GM12878 (cell line): ENCODE data around the gene ARHGAP15. TPM values are rescaled to one million over a fixed set of nuclear protein-coding genes. Genes with fewer than 3 reads are reported as not detected.

Experiments
- ATAC-seq: fragments of 200-7000 bp; cut with Tn5 transposase; 3 replicates; pipeline ENCODE4 v1.9.1; 2020; ENCODE audit warnings: mild to moderate bottlenecking, moderate library complexity
- BruUV-seq: library from RNA; stranded (reverse); fragments of 400-500 nt; replicated peaks from 2 replicates; lab custom pipeline; 2021; lab: Mats Ljungman, UMichigan
- CTCF ChIA-PET: fragments of 300-600 bp; sonication (Branson Sonifier 250); formaldehyde crosslinking; extraction: SDS; loops from one replicate; lab custom pipeline; 2021; ENCODE audit warnings: inconsistent platforms; lab: Yijun Ruan, JAX
- POLR2A ChIA-PET: fragments of 350-600 bp; formaldehyde crosslinking; extraction: SDS; loops from one replicate; lab custom pipeline; 2021; ENCODE audit warnings: inconsistent platforms; lab: Charles Lee
- RAD21 ChIA-PET: fragments of 300-600 bp; sonication (Branson Sonifier 250); formaldehyde crosslinking; loops from one replicate; lab custom pipeline; 2023; ENCODE audit warnings: antibody characterized with exemption; ENCODE audit not compliant: unreplicated experiment; lab: Charles Lee
- SMC1A ChIA-PET: fragments of 300-600 bp; sonication (Branson Sonifier 250); formaldehyde crosslinking; loops from one replicate; lab custom pipeline; 2023; ENCODE audit not compliant: unreplicated experiment, uncharacterized antibody; lab: Charles Lee
- DNase-seq: peaks from one replicate; pipeline ENCODE4 v3.0.0-alpha.2; 2011; ENCODE audit warnings: low read depth, low spot score
- FAIRE-seq: peaks from 3 replicates; lab custom pipeline; 2011; peaks lifted over from hg19 to GRCh38; lab: Jason Lieb, UNC
- H2AFZ ChIP-seq: 2 replicates; pipeline ENCODE4 v1.6.0; 2011; ENCODE audit warnings: low read depth, low read length, control low read depth; ENCODE audit not compliant: control insufficient read depth
- H3K27ac ChIP-seq: 2 replicates; pipeline ENCODE4 v1.5.1; 2011; ENCODE audit warnings: control low read depth; ENCODE audit not compliant: control insufficient read depth, insufficient read depth
- H3K27me3 ChIP-seq, 2 experiments: replicated peaks in 1 of 2; 2 replicates each; pipeline versions ENCODE4 v1.6.0 to v1.6.1; 2011; ENCODE audit warnings: low read length in 1 of 2; ENCODE audit not compliant: control insufficient read depth in 2 of 2, insufficient read depth in 2 of 2
- H3K36me3 ChIP-seq, 2 experiments: 2 replicates each; pipeline ENCODE4 v1.5.1; 2011; ENCODE audit warnings: low read length in 1 of 2; ENCODE audit not compliant: control insufficient read depth in 2 of 2, insufficient read depth in 2 of 2
- H3K4me1 ChIP-seq: 2 replicates; pipeline ENCODE4 v1.6.1; 2011; ENCODE audit warnings: mild to moderate bottlenecking, low read length, moderate library complexity, mixed read lengths; ENCODE audit not compliant: control insufficient read depth, insufficient read depth
- H3K4me2 ChIP-seq: 2 replicates; pipeline ENCODE4 v1.6.0; 2011; ENCODE audit warnings: control low read depth; ENCODE audit not compliant: control insufficient read depth, insufficient read depth
- H3K4me3 ChIP-seq: fragments of 200-600 bp; sonication (generic); 2 replicates; pipeline ENCODE4 v1.5.1; 2016
- H3K79me2 ChIP-seq: 2 replicates; pipeline ENCODE4 v1.6.0; 2011; ENCODE audit warnings: low read length; ENCODE audit not compliant: control insufficient read depth, insufficient read depth
- H3K9ac ChIP-seq: 2 replicates; pipeline ENCODE4 v1.8.0; 2011; ENCODE audit warnings: low read length, control low read depth, mixed read lengths; ENCODE audit not compliant: control insufficient read depth, insufficient read depth
- H3K9me3 ChIP-seq: replicated peaks from 3 replicates; pipeline ENCODE4 v1.5.1; 2011; ENCODE audit warnings: mild to moderate bottlenecking, low read length; ENCODE audit not compliant: control insufficient read depth, insufficient read depth
- H4K20me1 ChIP-seq: 2 replicates; pipeline ENCODE4 v1.6.0; 2011; ENCODE audit not compliant: control insufficient read depth, insufficient read depth
- CREB1 ChIP-seq: IDR thresholded peaks from 2 replicates; pipeline ENCODE4 v1.6.1; 2012; ENCODE audit warnings: low read depth, mild to moderate bottlenecking, inconsistent platforms
- E4F1 ChIP-seq: fragments of 450-650 bp; IDR thresholded peaks from 2 replicates; pipeline ENCODE4 v1.6.1; 2018; ENCODE audit warnings: borderline replicate concordance, mild to moderate bottlenecking; ENCODE audit not compliant: partially characterized antibody
- KLF5 ChIP-seq: fragments of 450-650 bp; IDR thresholded peaks from 2 replicates; pipeline ENCODE4 v1.6.1; 2014; ENCODE audit warnings: mild to moderate bottlenecking; ENCODE audit not compliant: partially characterized antibody
- NBN ChIP-seq: fragments of 450-650 bp; IDR thresholded peaks from 2 replicates; pipeline ENCODE4 v1.6.1; 2016
- NR2C2 ChIP-seq: IDR thresholded peaks from 2 replicates; pipeline ENCODE4 v1.6.1; 2011; ENCODE audit warnings: borderline replicate concordance, low read depth; ENCODE audit not compliant: control insufficient read depth, insufficient read length
- POLR2A ChIP-seq: IDR thresholded peaks from 2 replicates; pipeline ENCODE4 v1.6.1; 2011; ENCODE audit warnings: low read depth, mild to moderate bottlenecking, low read length
- RAD51 ChIP-seq: fragments of 450-650 bp; IDR thresholded peaks from 2 replicates; pipeline ENCODE4 v1.6.1; 2016; ENCODE audit warnings: moderate library complexity, mild to moderate bottlenecking, inconsistent platforms
- SMAD1 ChIP-seq: fragments of 450-650 bp; IDR thresholded peaks from 2 replicates; pipeline ENCODE4 v1.6.1; 2018; ENCODE audit warnings: mild to moderate bottlenecking, low read depth; ENCODE audit not compliant: partially characterized antibody
- SRF ChIP-seq, 2 experiments: IDR thresholded peaks; 2 replicates each; pipeline ENCODE4 v1.6.1; 2011; ENCODE audit warnings: low read depth in 2 of 2, low read length in 2 of 2, mild to moderate bottlenecking in 1 of 2, moderate library complexity in 1 of 2
- STAT3 ChIP-seq: IDR thresholded peaks from 2 replicates; pipeline ENCODE4 v1.6.1; 2011; ENCODE audit warnings: low read depth, low read length, improper control_type of control experiment
- TBL1XR1 ChIP-seq: IDR thresholded peaks from 2 replicates; pipeline ENCODE4 v1.6.1; 2012; ENCODE audit warnings: low read depth, low read length, improper control_type of control experiment
- WGBS: methylation state at CpG from one replicate; pipeline ENCODE4 v1.1.6; 2016; ENCODE audit warnings: low lambda C conversion rate; ENCODE audit not compliant: insufficient replicate concordance, insufficient coverage; ENCODE audit errors: missing lambda C conversion rate; 5-methylcytosine and 5-hydroxymethylcytosine counted together
- in situ Hi-C: fragments of 300-500 bp; cut with MboI; formaldehyde crosslinking; loops from 9 replicates; pipeline ENCODE4 v1.14.3; 2018; ENCODE audit warnings: mixed read lengths
- intact Hi-C: fragments of 100-400 bp; cut with micrococcal nuclease; formaldehyde crosslinking; loops from one replicate; pipeline ENCODE4 v1.14.2; 2022; ENCODE audit not compliant: unreplicated experiment
- polyA plus RNA-seq, 11 experiments: library from polyadenylated mRNA; depleted of rRNA in 4 of 11; unstranded in 6 of 11; stranded (reverse) in 5 of 11; fragments of >200 nt; fragmentation: Nextera tagmentation in 4 of 11; fragmentation: Illumina TruSeq in 1 of 11; extraction: Ambion mirVana in 4 of 11; extraction: Trizol in 1 of 11; gene quantifications; 1 replicate in 1 of 11; 2 replicates in 10 of 11; pipeline versions ENCODE4 v1.2.1 to v1.2.3, GENCODE V29; 2011 to 2016; ENCODE audit warnings: inconsistent platforms in 2 of 11, missing spikeins in 2 of 11, low read depth in 1 of 11
- total RNA-seq, 4 experiments: library from RNA; depleted of rRNA in 3 of 4; stranded (reverse); fragments of >200 nt in 3 of 4; fragmentation: Illumina TruSeq in 1 of 4; extraction: Trizol in 1 of 4; gene quantifications; 2 replicates each; pipeline versions ENCODE4 v1.2.1 to v1.2.3, GENCODE V29; 2013 to 2021
- TF ChIP-seq, protein P1 (sequence below): fragments of 450-650 bp; IDR thresholded peaks from 2 replicates; pipeline ENCODE4 v1.6.1; 2016; ENCODE audit warnings: mild to moderate bottlenecking, moderate library complexity, borderline replicate concordance
- TF ChIP-seq, protein P2 (sequence below): IDR thresholded peaks from 2 replicates; pipeline ENCODE4 v1.6.1; 2011; ENCODE audit warnings: mild to moderate bottlenecking, low read depth, low read length, moderate library complexity; ENCODE audit not compliant: insufficient replicate concordance
- TF ChIP-seq, protein P3 (sequence below): fragments of 450-650 bp; formaldehyde crosslinking; IDR thresholded peaks from 2 replicates; pipeline ENCODE4 v1.5.0; 2022; ENCODE audit warnings: mild to moderate bottlenecking, missing genetic modification characterization

Gene ARHGAP15
- total and polyA plus RNA-seq, 10 of the 15 experiments (the other 5 are each of a cell fraction or from before 2014, with no cell fraction given): 38.0 to 92.6 (median 66.7) TPM

DNA sequence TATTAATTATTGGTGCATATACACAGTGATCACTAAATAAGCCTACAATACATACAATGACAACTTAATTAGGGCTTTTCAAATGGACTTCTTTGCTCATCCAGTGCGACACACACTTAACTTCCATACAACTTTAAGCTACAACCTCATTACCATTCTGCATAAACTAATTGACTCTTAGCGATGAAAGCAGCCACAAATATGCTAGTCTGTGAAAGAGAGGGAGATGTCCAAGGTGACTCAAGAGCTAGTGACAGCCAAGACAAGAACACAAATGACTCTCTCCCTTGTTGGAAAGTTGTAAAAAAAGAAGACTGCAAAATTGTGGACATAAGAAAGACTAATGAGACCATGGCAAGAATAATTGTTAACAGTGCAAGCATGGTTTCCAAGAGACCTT is 264.8 kb downstream of the ARHGAP15 start:
- ChIA-PET SMC1A (no interaction called here), RAD21 (no interaction called here), POLR2A (interaction anchor here (0.7 kb wide), 1 partner anchor 1035 kb away, joined by 5 read pairs; no protein-coding TSS in a partner anchor), CTCF (interaction anchor here (2.0 kb wide), 1 partner anchor 9 kb away, joined by 5 read pairs; no protein-coding TSS in a partner anchor)
- H3K27me3 ChIP-seq: no peaks in the 10 kb centered on the region
- no peak overlapping the region for H2AFZ ChIP-seq
- intact Hi-C loops (no loop called here), in situ Hi-C loops (no loop called here)
- H3K36me3 ChIP-seq: no peaks in the 10 kb centered on the region; a peak in 2 of 4 replicates
- no peaks in the 10 kb centered on the region for H3K9me3 ChIP-seq
- H3K4me3 ChIP-seq: no peak overlapping the region
- H3K4me1 ChIP-seq: peaks cover 3% of the 10 kb centered on the region; the same call in 1 of the 2 replicates
- ATAC-seq (no peak), FAIRE-seq (no peak), DNase-seq (no peak)
- no peak overlapping the region for H3K9ac ChIP-seq
- H3K4me2 ChIP-seq: no peak overlapping the region
- no peaks in the 10 kb centered on the region for H4K20me1 ChIP-seq
- 100% methylated on average over 2 of the region's 2 CpGs for WGBS
- no TSS peak for BruUV-seq
- no peaks in the 10 kb centered on the region for H3K79me2 ChIP-seq
- no peak overlapping the region for H3K27ac ChIP-seq
- no peak for TF ChIP-seq RAD51
- no peak for TF ChIP-seq CREB1
- no peak for TF ChIP-seq POLR2A
- TF ChIP-seq STAT3: no peak
- TF ChIP-seq NBN: no peak
- TF ChIP-seq NR2C2: no peak
- TF ChIP-seq, protein P1, sequence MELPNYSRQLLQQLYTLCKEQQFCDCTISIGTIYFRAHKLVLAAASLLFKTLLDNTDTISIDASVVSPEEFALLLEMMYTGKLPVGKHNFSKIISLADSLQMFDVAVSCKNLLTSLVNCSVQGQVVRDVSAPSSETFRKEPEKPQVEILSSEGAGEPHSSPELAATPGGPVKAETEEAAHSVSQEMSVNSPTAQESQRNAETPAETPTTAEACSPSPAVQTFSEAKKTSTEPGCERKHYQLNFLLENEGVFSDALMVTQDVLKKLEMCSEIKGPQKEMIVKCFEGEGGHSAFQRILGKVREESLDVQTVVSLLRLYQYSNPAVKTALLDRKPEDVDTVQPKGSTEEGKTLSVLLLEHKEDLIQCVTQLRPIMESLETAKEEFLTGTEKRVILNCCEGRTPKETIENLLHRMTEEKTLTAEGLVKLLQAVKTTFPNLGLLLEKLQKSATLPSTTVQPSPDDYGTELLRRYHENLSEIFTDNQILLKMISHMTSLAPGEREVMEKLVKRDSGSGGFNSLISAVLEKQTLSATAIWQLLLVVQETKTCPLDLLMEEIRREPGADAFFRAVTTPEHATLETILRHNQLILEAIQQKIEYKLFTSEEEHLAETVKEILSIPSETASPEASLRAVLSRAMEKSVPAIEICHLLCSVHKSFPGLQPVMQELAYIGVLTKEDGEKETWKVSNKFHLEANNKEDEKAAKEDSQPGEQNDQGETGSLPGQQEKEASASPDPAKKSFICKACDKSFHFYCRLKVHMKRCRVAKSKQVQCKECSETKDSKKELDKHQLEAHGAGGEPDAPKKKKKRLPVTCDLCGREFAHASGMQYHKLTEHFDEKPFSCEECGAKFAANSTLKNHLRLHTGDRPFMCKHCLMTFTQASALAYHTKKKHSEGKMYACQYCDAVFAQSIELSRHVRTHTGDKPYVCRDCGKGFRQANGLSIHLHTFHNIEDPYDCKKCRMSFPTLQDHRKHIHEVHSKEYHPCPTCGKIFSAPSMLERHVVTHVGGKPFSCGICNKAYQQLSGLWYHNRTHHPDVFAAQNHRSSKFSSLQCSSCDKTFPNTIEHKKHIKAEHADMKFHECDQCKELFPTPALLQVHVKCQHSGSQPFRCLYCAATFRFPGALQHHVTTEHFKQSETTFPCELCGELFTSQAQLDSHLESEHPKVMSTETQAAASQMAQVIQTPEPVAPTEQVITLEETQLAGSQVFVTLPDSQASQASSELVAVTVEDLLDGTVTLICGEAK: no peak
- TF ChIP-seq, protein P2, sequence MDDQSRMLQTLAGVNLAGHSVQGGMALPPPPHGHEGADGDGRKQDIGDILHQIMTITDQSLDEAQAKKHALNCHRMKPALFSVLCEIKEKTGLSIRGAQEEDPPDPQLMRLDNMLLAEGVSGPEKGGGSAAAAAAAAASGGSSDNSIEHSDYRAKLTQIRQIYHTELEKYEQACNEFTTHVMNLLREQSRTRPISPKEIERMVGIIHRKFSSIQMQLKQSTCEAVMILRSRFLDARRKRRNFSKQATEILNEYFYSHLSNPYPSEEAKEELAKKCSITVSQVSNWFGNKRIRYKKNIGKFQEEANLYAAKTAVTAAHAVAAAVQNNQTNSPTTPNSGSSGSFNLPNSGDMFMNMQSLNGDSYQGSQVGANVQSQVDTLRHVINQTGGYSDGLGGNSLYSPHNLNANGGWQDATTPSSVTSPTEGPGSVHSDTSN: no peak
- TF ChIP-seq TBL1XR1: no peak
- no peak for TF ChIP-seq KLF5
- TF ChIP-seq, protein P3, sequence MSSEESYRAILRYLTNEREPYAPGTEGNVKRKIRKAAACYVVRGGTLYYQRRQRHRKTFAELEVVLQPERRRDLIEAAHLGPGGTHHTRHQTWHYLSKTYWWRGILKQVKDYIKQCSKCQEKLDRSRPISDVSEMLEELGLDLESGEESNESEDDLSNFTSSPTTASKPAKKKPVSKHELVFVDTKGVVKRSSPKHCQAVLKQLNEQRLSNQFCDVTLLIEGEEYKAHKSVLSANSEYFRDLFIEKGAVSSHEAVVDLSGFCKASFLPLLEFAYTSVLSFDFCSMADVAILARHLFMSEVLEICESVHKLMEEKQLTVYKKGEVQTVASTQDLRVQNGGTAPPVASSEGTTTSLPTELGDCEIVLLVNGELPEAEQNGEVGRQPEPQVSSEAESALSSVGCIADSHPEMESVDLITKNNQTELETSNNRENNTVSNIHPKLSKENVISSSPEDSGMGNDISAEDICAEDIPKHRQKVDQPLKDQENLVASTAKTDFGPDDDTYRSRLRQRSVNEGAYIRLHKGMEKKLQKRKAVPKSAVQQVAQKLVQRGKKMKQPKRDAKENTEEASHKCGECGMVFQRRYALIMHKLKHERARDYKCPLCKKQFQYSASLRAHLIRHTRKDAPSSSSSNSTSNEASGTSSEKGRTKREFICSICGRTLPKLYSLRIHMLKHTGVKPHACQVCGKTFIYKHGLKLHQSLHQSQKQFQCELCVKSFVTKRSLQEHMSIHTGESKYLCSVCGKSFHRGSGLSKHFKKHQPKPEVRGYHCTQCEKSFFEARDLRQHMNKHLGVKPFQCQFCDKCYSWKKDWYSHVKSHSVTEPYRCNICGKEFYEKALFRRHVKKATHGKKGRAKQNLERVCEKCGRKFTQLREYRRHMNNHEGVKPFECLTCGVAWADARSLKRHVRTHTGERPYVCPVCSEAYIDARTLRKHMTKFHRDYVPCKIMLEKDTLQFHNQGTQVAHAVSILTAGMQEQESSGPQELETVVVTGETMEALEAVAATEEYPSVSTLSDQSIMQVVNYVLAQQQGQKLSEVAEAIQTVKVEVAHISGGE (CRISPR knock-in tag): no peak
- no peak for TF ChIP-seq SRF (IDR thresholded peaks at IDR 0.05; ENCODE audit: low read depth in 2 of 2, low read length in 2 of 2)
- TF ChIP-seq SMAD1: no peak
- no peak for TF ChIP-seq E4F1
